ENCODE data around the gene ADGRG6. TPM values are rescaled to one million over a fixed set of nuclear protein-coding genes. Genes with fewer than 3 reads are reported as not detected.

The ADGRG6 gene
- total RNA-seq, 2 donors from 2014 or later, result 17.0 to 17.9 TPM

DNA sequence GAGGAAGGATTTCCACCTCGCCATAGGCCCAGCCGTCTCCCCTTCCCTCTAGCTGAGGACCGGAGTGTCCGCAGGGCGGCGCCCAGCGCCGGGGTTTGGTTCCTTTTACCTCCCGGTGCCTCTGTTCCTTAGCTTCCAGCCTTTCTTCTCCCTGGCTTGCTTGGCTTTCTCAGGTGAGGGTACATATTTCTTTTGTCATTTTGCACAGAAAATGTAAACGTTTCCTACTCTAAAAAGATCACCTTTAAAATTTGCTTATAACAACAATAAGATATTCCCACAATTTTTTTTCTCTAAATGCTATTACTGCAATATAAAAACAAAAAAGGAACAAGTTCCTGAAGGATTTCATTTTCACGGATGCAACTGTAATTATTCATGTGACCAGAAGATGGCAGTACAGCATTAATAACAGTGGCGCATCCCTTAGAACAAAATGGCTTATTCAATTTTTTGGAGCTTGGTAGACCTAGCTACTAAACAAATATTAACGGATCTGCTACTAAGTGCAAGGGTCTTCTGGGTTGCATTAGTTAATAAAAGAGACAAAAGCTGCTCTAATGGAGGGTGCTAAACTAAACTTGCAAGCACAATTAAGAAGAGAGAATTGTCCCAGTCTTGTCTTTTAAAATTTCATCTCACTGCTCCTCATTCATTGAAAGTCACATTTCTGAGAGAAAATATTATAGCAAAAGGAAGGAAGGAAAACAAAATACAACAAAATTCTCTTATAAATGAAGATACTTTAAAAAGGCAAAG lies 172.9 kb downstream of the ADGRG6 start:
- H3K9me3 ChIP-seq, result no peaks in the 10 kb centered on the region
- H3K27me3 ChIP-seq, result no peaks in the 10 kb centered on the region
- H3K9ac ChIP-seq (ENCODE audit: low read depth in 2 of 2, low read length in 2 of 2), result no peak overlapping the region
- TF ChIP-seq, protein P1, sequence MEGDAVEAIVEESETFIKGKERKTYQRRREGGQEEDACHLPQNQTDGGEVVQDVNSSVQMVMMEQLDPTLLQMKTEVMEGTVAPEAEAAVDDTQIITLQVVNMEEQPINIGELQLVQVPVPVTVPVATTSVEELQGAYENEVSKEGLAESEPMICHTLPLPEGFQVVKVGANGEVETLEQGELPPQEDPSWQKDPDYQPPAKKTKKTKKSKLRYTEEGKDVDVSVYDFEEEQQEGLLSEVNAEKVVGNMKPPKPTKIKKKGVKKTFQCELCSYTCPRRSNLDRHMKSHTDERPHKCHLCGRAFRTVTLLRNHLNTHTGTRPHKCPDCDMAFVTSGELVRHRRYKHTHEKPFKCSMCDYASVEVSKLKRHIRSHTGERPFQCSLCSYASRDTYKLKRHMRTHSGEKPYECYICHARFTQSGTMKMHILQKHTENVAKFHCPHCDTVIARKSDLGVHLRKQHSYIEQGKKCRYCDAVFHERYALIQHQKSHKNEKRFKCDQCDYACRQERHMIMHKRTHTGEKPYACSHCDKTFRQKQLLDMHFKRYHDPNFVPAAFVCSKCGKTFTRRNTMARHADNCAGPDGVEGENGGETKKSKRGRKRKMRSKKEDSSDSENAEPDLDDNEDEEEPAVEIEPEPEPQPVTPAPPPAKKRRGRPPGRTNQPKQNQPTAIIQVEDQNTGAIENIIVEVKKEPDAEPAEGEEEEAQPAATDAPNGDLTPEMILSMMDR (IDR thresholded peaks at IDR 0.05), result peak; percentile 76
- peak; percentile 19 for DNase-seq
- H3K36me3 ChIP-seq, result no peaks in the 10 kb centered on the region
- H3K4me3 ChIP-seq, result no peak overlapping the region
- no peaks in the 10 kb centered on the region for H3K4me1 ChIP-seq
- intact Hi-C loops (cut with DNase I), result loop anchor here (5.0 to 10.0 kb wide), 2 partner anchors 220 to 953 kb away; no protein-coding TSS in a partner anchor
- no peak overlapping the region for H3K27ac ChIP-seq

DNA sequence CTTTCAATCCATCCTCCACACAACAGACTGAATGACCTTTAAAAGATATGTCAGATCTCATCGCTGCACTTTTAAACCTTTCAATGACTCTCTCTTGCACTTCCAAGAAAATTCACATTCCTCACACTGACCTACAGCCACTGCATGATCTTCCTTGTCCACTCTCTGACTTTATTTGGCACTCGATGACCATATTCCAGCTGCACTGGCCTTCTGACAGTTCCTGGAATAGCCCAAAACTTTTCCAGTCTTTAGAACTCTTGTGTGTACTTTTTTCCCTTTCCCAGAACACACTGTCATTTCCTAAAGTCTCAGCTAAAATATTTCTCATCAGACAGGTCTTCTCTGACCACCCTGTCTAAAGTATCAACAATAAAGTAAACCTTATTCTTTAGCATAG lies 174.6 kb downstream of the ADGRG6 start:
- no peak overlapping the region for H3K27ac ChIP-seq
- H3K4me1 ChIP-seq, result no peaks in the 10 kb centered on the region
- intact Hi-C loops (cut with DNase I), result loop anchor here (5.0 to 10.0 kb wide), 2 partner anchors 218 to 951 kb away; no protein-coding TSS in a partner anchor
- H3K36me3 ChIP-seq, result no peaks in the 10 kb centered on the region
- TF ChIP-seq, protein P1 (IDR thresholded peaks at IDR 0.05), result no peak
- H3K9ac ChIP-seq (ENCODE audit: low read depth in 2 of 2, low read length in 2 of 2), result no peak overlapping the region
- no peaks in the 10 kb centered on the region for H3K27me3 ChIP-seq
- no peak for DNase-seq
- no peaks in the 10 kb centered on the region for H3K9me3 ChIP-seq
- H3K4me3 ChIP-seq, result no peak overlapping the region

DNA sequence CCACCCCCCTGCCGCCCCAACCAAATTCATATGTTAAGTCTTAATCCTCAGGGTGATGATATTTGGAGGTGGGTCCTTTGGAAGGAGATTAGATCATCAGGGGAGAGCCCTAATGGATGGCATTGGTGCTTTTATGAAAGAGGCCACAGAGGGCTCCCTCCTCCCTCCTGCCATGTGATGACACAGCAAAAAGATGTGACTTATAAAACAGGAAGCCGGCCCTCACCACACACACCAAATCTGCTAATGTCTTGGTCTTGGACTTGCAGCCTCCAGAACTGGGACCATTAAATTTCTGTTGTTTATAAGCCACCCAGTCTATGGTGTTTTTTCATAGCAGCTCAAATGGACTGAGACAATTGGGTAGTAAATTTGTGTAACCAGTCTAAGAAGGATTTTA lies 176.3 kb downstream of the ADGRG6 start:
- H3K36me3 ChIP-seq, result no peaks in the 10 kb centered on the region
- no peaks in the 10 kb centered on the region for H3K9me3 ChIP-seq
- no peaks in the 10 kb centered on the region for H3K27me3 ChIP-seq
- H3K27ac ChIP-seq, result no peak overlapping the region
- DNase-seq, result no peak
- intact Hi-C loops (cut with DNase I), result loop anchor here (5.0 to 10.0 kb wide), 2 partner anchors 217 to 949 kb away; no protein-coding TSS in a partner anchor
- no peaks in the 10 kb centered on the region for H3K4me1 ChIP-seq
- H3K9ac ChIP-seq (ENCODE audit: low read depth in 2 of 2, low read length in 2 of 2), result no peak overlapping the region
- H3K4me3 ChIP-seq, result no peak overlapping the region
- TF ChIP-seq, protein P1 (IDR thresholded peaks at IDR 0.05), result no peak

DNA sequence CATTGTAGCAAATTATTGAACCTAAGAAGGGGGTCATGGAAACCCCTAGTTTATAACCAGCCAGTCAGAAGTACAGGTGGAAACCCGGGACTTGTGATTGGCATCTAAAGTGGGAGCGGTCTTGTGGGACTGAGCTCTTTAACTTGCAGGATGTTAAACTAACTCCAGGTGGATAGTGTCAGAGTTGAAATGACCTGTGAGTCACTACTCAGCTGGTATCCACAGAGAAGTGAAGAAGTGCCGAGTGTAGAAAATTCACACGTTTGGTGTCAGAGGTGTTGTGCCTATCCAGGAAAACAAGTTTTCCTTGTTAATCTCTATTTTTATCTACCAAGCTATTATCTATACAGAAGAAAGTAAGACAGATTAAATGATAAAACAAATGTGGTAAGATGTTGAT lies 179.7 kb downstream of the ADGRG6 start:
- Histone ChIP-seq H3K4me1 (no peaks in the 10 kb centered on the region), H3K4me3 (no peak overlapping the region), H3K27me3 (no peaks in the 10 kb centered on the region), H3K9ac (ENCODE audit: low read depth in 2 of 2, low read length in 2 of 2) (no peak overlapping the region), H3K9me3 (no peaks in the 10 kb centered on the region), H3K27ac (no peak overlapping the region), H3K36me3 (no peaks in the 10 kb centered on the region)
- intact Hi-C loops (cut with DNase I), result no loop called here
- TF ChIP-seq, protein P1 (IDR thresholded peaks at IDR 0.05), result no peak
- no peak for DNase-seq

DNA sequence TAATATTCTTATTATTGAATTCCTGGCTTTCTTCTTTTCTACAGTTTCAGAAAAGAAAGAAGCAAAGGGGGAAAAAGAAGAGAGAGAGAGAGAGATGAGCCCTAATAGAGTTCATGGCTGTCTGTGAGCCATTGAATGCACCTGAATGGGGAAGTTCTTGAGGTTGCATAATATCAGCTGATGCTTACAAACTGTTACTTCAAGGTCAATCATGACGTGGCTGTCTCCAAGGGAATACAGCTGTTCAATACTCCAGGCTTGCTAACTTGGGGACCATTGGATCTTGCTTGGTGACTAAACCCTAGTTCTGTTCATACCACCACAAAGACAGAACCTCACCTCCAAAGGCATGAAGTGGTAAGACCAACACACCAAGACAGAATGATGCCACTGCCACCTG lies 180.4 kb downstream of the ADGRG6 start:
- Histone ChIP-seq H3K4me1 (no peaks in the 10 kb centered on the region), H3K27ac (no peak overlapping the region), H3K9me3 (no peaks in the 10 kb centered on the region), H3K4me3 (no peak overlapping the region), H3K36me3 (no peaks in the 10 kb centered on the region), H3K9ac (ENCODE audit: low read depth in 2 of 2, low read length in 2 of 2) (no peak overlapping the region), H3K27me3 (no peaks in the 10 kb centered on the region)
- no peak for DNase-seq
- intact Hi-C loops (cut with DNase I), result no loop called here
- TF ChIP-seq, protein P1 (IDR thresholded peaks at IDR 0.05), result no peak

Data from colonic mucosa (tissue), 4 donors.